Karpas-422 (cell line): Measurements from ENCODE around the gene SCN7A. TPM values are rescaled to one million over a fixed set of nuclear protein-coding genes. Genes with fewer than 3 reads are reported as not detected.

ENCODE experiments used
- DNase-seq: peaks from one replicate; pipeline ENCODE4 v3.0.0-alpha.2; 2015
- H2AFZ ChIP-seq: fragments of 200-600 bp; sonication (generic); 2 replicates; pipeline ENCODE4 v1.6.1; 2014; ENCODE audit warnings: antibody characterized with exemption, low read length, mixed read lengths
- H3K27ac ChIP-seq: fragments of 200-600 bp; sonication (generic); 2 replicates; pipeline ENCODE4 v1.5.1; 2014; ENCODE audit warnings: mild to moderate bottlenecking, low read length, moderate library complexity
- H3K27me3 ChIP-seq: fragments of 200-600 bp; sonication (generic); 2 replicates; pipeline ENCODE4 v1.6.1; 2014; ENCODE audit warnings: low read length, mixed read lengths
- H3K36me3 ChIP-seq: fragments of 200-600 bp; sonication (generic); 2 replicates; pipeline ENCODE4 v1.6.1; 2014; ENCODE audit warnings: low read length, mixed read lengths; ENCODE audit not compliant: insufficient read depth
- H3K4me1 ChIP-seq: fragments of 200-600 bp; sonication (generic); 2 replicates; pipeline ENCODE4 v1.6.1; 2014; ENCODE audit warnings: mild to moderate bottlenecking, low read length, mixed read lengths
- H3K4me2 ChIP-seq: fragments of 200-600 bp; sonication (generic); 2 replicates; pipeline ENCODE4 v1.6.1; 2014; ENCODE audit warnings: low read length, low read depth, mild to moderate bottlenecking; ENCODE audit not compliant: poor library complexity, severe bottlenecking
- H3K4me3 ChIP-seq: fragments of 200-600 bp; sonication (generic); 2 replicates; pipeline ENCODE4 v1.5.1; 2014; ENCODE audit warnings: mild to moderate bottlenecking, antibody characterized with exemption, low read length, mixed read lengths
- H3K79me2 ChIP-seq: fragments of 200-600 bp; sonication (generic); 2 replicates; pipeline ENCODE4 v1.6.1; 2014; ENCODE audit warnings: mild to moderate bottlenecking, low read length, mixed read lengths
- H3K9ac ChIP-seq: fragments of 200-600 bp; sonication (generic); 2 replicates; pipeline ENCODE4 v1.6.0; 2014; ENCODE audit warnings: low read length
- H3K9me2 ChIP-seq: fragments of 200-600 bp; sonication (generic), shearing (Covaris generic); replicated peaks from 2 replicates; pipeline ENCODE4 v1.6.0; 2014; ENCODE audit warnings: mild to moderate bottlenecking, low read length, moderate library complexity; ENCODE audit not compliant: insufficient read depth
- H3K9me3 ChIP-seq: fragments of 300-700, 200-600 bp; sonication (generic); 2 replicates; pipeline ENCODE4 v1.6.1; 2014; ENCODE audit warnings: low read length, mixed read lengths
- H4K20me1 ChIP-seq: fragments of 200-600 bp; sonication (generic); 2 replicates; pipeline ENCODE4 v1.6.1; 2014; ENCODE audit warnings: mild to moderate bottlenecking, antibody characterized with exemption, low read length, low read depth; ENCODE audit not compliant: insufficient read depth
- total RNA-seq: library from RNA; depleted of rRNA; stranded (reverse); fragments of >200 nt; shearing (Covaris generic); gene quantifications from 2 replicates; pipeline ENCODE4 v1.2.3, GENCODE V29; 2014; ENCODE audit warnings: low replicate concordance

Gene SCN7A
- total RNA-seq, 1 experiment from 2014 or later, result not detected

DNA sequence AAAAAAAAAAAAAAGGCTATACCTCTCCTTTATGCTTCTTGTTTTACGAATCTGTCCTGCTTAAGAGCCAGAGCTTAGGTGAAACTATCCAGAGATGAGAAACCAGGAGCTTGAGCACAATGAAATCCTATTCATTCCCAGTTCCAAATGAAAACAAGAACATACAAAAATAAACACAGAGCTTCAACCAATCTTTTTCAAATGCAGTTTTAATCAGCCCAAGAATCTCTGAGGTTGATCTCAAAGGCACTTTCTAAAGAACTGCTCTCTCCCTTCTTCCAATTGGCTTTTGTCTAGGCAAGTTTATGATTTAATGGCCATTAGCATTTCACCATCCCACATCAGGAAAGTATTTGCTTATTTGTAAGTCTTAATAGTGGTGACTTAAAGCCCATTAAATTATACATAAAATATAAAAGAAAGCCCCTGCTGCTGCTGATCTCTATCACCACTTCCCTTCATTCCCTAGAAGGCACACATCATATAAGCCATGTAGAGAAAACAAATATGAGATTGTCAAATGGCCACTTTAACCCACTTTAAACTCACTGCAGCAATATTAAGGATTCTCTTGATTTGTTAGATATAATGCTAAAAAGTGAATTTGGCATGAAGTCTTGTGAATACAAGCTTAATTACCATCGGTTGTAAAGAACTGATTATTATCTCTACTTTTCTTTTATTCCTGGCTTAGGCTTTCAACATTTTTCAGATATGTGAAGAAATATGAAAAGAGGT is 89.0 kb downstream of the SCN7A start:
- DNase-seq, result no peak
- Histone ChIP-seq H3K9ac (no peak overlapping the region), H2AFZ (no peak overlapping the region), H4K20me1 (no peaks in the 10 kb centered on the region), H3K79me2 (no peaks in the 10 kb centered on the region), H3K36me3 (no peaks in the 10 kb centered on the region), H3K4me1 (no peaks in the 10 kb centered on the region), H3K4me3 (no peak overlapping the region), H3K4me2 (no peak overlapping the region), H3K9me3 (no peaks in the 10 kb centered on the region), H3K27me3 (no peaks in the 10 kb centered on the region), H3K9me2 (no peaks in the 10 kb centered on the region), H3K27ac (no peak overlapping the region)

DNA sequence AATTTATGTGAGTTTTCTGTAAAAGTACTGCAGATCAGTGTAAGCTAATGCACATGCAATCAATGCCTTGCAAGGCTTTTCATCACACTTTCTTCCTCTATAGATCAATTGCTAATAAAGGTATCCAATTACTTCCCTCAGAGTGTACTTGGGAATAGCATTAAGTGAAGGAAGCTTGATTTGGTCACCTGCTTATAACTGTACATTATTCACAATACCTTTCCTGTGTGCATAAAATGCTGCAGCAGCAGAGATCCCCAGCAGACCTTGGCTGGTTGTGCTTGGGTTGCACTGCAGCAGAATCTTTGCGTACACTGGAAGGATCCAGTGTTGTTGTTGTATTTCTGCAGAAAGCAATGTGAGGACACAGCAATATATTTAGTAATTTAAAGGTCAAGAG is 99.8 kb downstream of the SCN7A start:
- H2AFZ ChIP-seq, result no peak overlapping the region
- no peaks in the 10 kb centered on the region for H3K79me2 ChIP-seq
- no peaks in the 10 kb centered on the region for H3K4me1 ChIP-seq
- H3K4me3 ChIP-seq, result no peak overlapping the region
- no peak overlapping the region for H3K27ac ChIP-seq
- no peaks in the 10 kb centered on the region for H3K36me3 ChIP-seq
- no peak overlapping the region for H3K9ac ChIP-seq
- DNase-seq, result no peak
- no peak overlapping the region for H3K4me2 ChIP-seq
- H3K9me3 ChIP-seq, result no peaks in the 10 kb centered on the region
- no peaks in the 10 kb centered on the region for H3K27me3 ChIP-seq
- no peaks in the 10 kb centered on the region for H3K9me2 ChIP-seq
- no peaks in the 10 kb centered on the region for H4K20me1 ChIP-seq

DNA sequence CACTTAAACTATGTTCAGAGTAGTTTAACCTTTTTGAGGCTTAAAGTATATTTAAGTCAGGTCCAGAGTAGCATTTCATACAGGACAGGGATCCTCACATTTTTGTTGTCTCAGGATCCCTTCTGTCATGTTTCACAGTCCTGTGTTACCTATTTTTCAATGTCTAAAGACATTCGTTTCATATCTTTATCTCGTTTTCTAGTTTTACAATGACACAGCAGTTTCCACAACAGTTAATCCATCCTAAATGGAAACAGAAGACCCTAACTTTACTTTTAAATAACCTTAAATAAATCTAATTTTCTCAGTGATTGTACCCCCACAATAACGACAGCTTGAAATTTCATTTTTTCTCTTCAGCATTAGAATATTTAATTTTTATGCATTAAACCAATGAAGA is 101.0 kb downstream of the SCN7A start:
- Histone ChIP-seq H3K27me3 (no peaks in the 10 kb centered on the region), H3K4me2 (no peak overlapping the region)

DNA sequence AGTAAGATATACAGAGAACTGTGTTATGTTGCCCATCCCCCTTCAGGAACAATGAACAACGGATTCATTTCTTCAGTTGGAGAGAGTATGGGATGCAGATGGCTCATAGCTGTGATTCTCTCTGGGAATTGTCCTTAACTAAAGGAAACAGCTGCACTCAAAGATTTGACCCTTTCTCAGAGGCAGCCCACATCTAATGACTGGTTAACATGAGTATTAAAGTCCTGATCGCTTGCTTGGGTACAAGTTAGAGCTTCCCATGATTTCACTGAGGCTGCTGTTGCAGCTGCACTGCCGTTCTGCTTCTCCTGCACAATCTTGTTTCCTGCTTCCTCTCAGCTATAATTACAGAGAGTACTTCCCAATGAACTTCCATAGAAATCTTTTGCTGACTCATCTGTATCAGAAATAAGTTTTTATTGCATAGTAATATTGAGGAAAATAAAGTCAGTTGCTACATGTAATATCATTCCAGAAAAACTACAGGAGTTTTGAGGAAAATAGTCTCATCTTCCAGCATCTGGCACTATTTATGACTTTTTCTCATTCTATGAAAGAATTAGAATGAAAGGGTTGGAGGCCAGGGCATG is 105.5 kb downstream of the SCN7A start:
- no peak overlapping the region for H2AFZ ChIP-seq
- H3K27ac ChIP-seq, result no peak overlapping the region
- H3K4me1 ChIP-seq, result no peaks in the 10 kb centered on the region
- no peak overlapping the region for H3K4me2 ChIP-seq
- no peak overlapping the region for H3K9ac ChIP-seq
- no peaks in the 10 kb centered on the region for H3K9me2 ChIP-seq
- H3K36me3 ChIP-seq, result no peaks in the 10 kb centered on the region
- no peaks in the 10 kb centered on the region for H3K79me2 ChIP-seq
- H3K9me3 ChIP-seq, result no peaks in the 10 kb centered on the region
- no peak overlapping the region for H3K4me3 ChIP-seq
- no peaks in the 10 kb centered on the region for H3K27me3 ChIP-seq
- H4K20me1 ChIP-seq, result no peaks in the 10 kb centered on the region
- DNase-seq, result no peak

More for the DNA sequence above, 101.0 kb downstream of the SCN7A start:
- no peaks in the 10 kb centered on the region for H4K20me1 ChIP-seq
- no peak for DNase-seq
- H3K79me2 ChIP-seq, result no peaks in the 10 kb centered on the region
- no peaks in the 10 kb centered on the region for H3K9me2 ChIP-seq
- H3K36me3 ChIP-seq, result no peaks in the 10 kb centered on the region
- H3K9me3 ChIP-seq, result no peaks in the 10 kb centered on the region
- no peak overlapping the region for H3K4me3 ChIP-seq
- H3K4me1 ChIP-seq, result no peaks in the 10 kb centered on the region
- no peak overlapping the region for H2AFZ ChIP-seq
- H3K9ac ChIP-seq, result no peak overlapping the region
- no peak overlapping the region for H3K27ac ChIP-seq

DNA sequence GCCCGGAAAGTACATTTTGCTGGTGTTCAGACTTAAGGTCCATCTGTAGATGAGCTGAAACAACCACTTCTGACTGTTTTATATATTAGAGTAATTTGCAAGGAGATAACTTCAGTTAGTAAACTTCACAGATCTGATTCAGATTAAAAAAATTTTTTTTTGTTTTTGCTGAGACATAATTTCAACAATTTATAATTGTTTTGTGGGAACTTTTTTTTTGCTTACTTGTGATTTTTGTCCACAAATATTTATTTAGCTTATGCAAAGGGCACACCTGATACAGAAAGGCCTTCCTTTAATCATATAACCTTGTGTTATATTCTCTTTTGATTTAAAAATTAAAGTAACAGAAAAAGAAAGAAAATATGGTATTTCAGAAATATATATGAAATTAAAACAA is 108.7 kb downstream of the SCN7A start:
- Histone ChIP-seq H3K79me2 (no peaks in the 10 kb centered on the region), H3K4me3 (no peak overlapping the region), H2AFZ (no peak overlapping the region), H3K4me2 (no peak overlapping the region), H3K4me1 (no peaks in the 10 kb centered on the region), H3K27ac (no peak overlapping the region), H3K27me3 (no peaks in the 10 kb centered on the region), H3K9me2 (no peaks in the 10 kb centered on the region), H3K36me3 (no peaks in the 10 kb centered on the region), H3K9ac (no peak overlapping the region), H4K20me1 (no peaks in the 10 kb centered on the region), H3K9me3 (no peaks in the 10 kb centered on the region)
- DNase-seq, result no peak

DNA sequence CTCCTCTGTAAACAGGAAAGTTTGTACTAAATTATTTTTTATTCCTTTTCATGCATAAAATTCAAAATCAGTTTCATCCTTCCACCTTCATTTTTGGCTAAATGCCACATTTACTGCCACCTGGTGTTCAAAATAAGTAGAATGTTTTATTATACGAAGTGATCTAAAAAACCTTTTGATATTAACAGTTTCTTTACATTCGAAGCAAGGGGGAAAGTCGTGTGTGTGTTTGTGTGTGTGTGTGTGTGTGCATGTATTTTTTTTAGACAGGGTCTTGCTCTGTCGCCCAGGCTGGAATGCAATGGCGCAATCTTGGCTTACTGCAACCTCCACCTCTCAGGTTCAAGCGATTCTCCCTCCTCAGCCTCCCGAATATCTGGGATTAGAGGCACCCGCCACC is 109.3 kb downstream of the SCN7A start:
- Histone ChIP-seq H3K9me3 (no peaks in the 10 kb centered on the region), H3K9ac (no peak overlapping the region), H3K9me2 (no peaks in the 10 kb centered on the region), H3K36me3 (no peaks in the 10 kb centered on the region), H3K27me3 (no peaks in the 10 kb centered on the region), H3K4me1 (no peaks in the 10 kb centered on the region), H3K79me2 (no peaks in the 10 kb centered on the region), H4K20me1 (no peaks in the 10 kb centered on the region), H2AFZ (no peak overlapping the region), H3K4me2 (no peak overlapping the region), H3K4me3 (no peak overlapping the region), H3K27ac (no peak overlapping the region)
- peak; percentile 81 for DNase-seq

DNA sequence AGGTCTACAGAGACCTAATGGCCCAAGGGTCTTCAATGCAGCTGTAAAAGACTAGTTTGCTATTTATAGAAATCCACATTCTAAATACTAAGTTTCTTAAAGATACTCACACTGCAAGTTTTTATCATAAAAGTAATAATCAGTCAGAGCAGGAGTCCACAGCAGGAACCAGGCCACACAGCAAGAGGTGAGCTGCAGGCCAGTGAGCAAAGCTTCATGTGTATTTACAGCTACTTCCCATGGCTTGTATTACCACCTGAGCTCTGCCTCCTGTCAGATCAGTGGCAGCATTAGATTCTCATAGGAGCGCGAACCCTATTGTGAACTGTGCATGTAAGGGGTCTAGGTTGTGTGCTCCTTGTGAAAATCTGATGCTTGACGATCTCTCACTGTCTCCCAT is 111.6 kb downstream of the SCN7A start:
- no peaks in the 10 kb centered on the region for H3K27me3 ChIP-seq
- no peaks in the 10 kb centered on the region for H3K4me1 ChIP-seq
- no peaks in the 10 kb centered on the region for H3K9me2 ChIP-seq
- no peak for DNase-seq
- H3K9ac ChIP-seq, result no peak overlapping the region
- H2AFZ ChIP-seq, result no peak overlapping the region
- H4K20me1 ChIP-seq, result no peaks in the 10 kb centered on the region
- no peak overlapping the region for H3K4me2 ChIP-seq
- no peaks in the 10 kb centered on the region for H3K36me3 ChIP-seq
- H3K9me3 ChIP-seq, result no peaks in the 10 kb centered on the region
- H3K79me2 ChIP-seq, result no peaks in the 10 kb centered on the region
- H3K27ac ChIP-seq, result no peak overlapping the region
- H3K4me3 ChIP-seq, result no peak overlapping the region

DNA sequence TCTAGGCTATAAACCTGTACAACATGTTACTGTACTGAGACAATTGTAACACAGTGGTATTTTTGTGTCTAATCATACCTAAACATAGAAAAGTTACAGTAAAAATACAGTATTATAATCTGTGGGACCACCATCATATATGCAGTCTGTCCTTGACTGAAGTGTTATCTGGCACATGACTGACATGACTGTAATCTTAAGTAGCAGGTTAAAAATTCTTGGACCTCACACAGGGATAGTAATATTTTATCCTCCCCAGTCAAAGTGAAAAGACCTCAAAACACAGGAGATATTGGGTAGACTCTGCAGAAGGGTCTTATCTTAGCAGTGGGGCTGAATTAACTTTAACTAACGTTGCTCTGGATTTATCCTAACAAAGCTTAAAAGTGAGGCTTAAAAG is 113.4 kb downstream of the SCN7A start:
- no peak overlapping the region for H2AFZ ChIP-seq

More for the DNA sequence above, 113.4 kb downstream of the SCN7A start:
- H4K20me1 ChIP-seq, result no peaks in the 10 kb centered on the region
- H3K27ac ChIP-seq, result no peak overlapping the region
- H3K36me3 ChIP-seq, result no peaks in the 10 kb centered on the region
- H3K4me2 ChIP-seq, result no peak overlapping the region
- H3K79me2 ChIP-seq, result no peaks in the 10 kb centered on the region
- no peaks in the 10 kb centered on the region for H3K4me1 ChIP-seq
- H3K9me3 ChIP-seq, result no peaks in the 10 kb centered on the region
- H3K4me3 ChIP-seq, result no peak overlapping the region
- H3K9ac ChIP-seq, result no peak overlapping the region
- no peak for DNase-seq
- no peaks in the 10 kb centered on the region for H3K27me3 ChIP-seq
- no peaks in the 10 kb centered on the region for H3K9me2 ChIP-seq
